ENCODE results near the gene HACL1.

The HACL1 gene

GRCh38 chr3:15522016-15522415 lies 79.4 kb downstream of the HACL1 start:
- no peak for DNase-seq

- DNase-seq, result no peak
These were observed 79.8 kb downstream of the HACL1 start, which contains the start of gene COLQ for GRCh38 chr3:15521573-15521965. TSS of gene COLQ (minus strand) at chr3:15521706. CDS start at chr3:15521625, 81 bp downstream.

- DNase-seq, result no peak
These were observed 80.4 kb downstream of the HACL1 start for GRCh38 chr3:15520804-15521572.

GRCh38 chr3:15520185-15520584 lies 81.2 kb downstream of the HACL1 start:
- no peak for DNase-seq

GRCh38 chr3:15519096-15519495 lies 82.3 kb downstream of the HACL1 start:
- no peak for DNase-seq

- DNase-seq, result no peak
These were observed 86.6 kb downstream of the HACL1 start for GRCh38 chr3:15514663-15515340.

- DNase-seq, result no peak
These were observed 87.3 kb downstream of the HACL1 start for GRCh38 chr3:15513810-15514662.

GRCh38 chr3:15513116-15513515 lies 88.3 kb downstream of the HACL1 start:
- DNase-seq, result no peak

GRCh38 chr3:15512166-15512565 lies 89.2 kb downstream of the HACL1 start:
- no peak for DNase-seq

GRCh38 chr3:15511156-15511555 lies 90.2 kb downstream of the HACL1 start:
- DNase-seq, result no peak

Data from effector CD8-positive, alpha-beta T cell (primary cell).